ENCODE results near the gene TMEM91.
A peak's percentile ranks its signal among the peaks of the same experiment; 100 is the strongest.

The TMEM91 gene

DNA sequence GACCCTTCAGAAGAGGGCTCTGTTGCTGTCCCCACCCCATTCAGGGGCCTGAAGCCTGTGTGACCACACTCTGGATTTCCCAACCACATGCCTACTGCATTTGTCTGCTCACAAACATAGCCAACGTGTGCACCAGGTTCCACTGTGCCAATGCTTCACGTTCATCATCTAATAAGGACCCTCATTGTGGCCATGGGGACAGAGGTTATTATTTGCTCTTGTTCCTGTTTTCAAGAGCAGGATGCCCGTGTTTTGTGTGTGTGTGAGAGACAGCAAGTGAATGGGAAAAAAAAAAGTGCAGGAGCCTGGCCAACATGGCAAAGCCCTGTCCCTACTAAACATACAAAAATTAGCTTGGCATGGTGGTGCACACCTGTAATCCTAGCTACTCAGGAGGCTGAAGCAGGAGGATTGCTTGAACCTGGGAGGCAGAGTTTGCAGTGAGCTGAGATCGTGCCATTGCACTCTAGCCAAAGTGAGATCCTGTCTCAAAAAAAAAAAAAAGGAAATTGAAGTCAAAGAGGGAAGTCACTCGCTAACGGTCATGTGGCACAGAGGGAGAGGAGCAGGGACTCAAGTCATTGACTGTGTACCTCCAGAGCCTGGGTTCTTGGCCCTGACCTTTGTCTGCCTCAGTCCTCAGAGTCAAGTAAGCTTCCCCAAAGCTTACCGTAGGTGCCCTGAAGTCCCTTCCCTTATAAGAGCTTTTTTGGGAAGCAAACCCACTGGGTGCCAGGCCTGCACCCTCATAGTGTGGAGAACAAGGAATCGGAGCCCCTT is 44.0 kb downstream of the TMEM91 start:
- no peaks in the 10 kb centered on the region for H3K4me1 Mint-ChIP-seq (ENCODE audit: low read depth)
- DNase-seq (ENCODE audit: low spot score), result no peak
- H3K36me3 Mint-ChIP-seq (ENCODE audit: low read depth), result peaks cover 16% of the 10 kb centered on the region
- H3K27me3 Mint-ChIP-seq (ENCODE audit: low read depth), result no peaks in the 10 kb centered on the region
- H3K4me3 Mint-ChIP-seq, result no peak overlapping the region
- H3K27ac Mint-ChIP-seq, result no peak overlapping the region
- no peaks in the 10 kb centered on the region for H3K9me3 Mint-ChIP-seq

DNA sequence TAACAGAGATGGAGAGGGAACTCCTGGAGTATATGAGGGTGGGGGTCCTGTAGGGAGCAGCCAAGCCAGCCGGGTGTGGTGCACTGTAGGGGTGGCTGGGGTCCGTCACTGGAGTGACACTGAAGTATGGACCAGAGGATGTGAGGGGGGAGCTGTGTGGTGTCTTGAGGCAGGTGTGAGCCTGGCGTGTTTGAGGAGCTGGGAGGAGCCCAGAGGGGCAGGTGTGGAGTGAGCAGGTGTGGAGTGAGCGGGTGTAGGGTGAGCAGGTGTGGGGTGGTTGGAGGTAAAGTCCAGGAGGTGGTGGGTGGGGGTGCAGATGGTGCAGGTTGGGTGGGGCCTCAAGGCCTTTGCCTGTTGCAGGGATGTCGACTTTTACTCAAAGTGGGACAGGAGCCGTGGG is 45.0 kb downstream of the TMEM91 start:
- no peaks in the 10 kb centered on the region for H3K9me3 Mint-ChIP-seq
- no peaks in the 10 kb centered on the region for H3K27me3 Mint-ChIP-seq (ENCODE audit: low read depth)
- no peak for DNase-seq (ENCODE audit: low spot score)
- no peak overlapping the region for H3K4me3 Mint-ChIP-seq
- peaks cover 17% of the 10 kb centered on the region for H3K36me3 Mint-ChIP-seq (ENCODE audit: low read depth)
- H3K4me1 Mint-ChIP-seq (ENCODE audit: low read depth), result no peaks in the 10 kb centered on the region
- peak overlapping the region; percentile 5 for H3K27ac Mint-ChIP-seq

DNA sequence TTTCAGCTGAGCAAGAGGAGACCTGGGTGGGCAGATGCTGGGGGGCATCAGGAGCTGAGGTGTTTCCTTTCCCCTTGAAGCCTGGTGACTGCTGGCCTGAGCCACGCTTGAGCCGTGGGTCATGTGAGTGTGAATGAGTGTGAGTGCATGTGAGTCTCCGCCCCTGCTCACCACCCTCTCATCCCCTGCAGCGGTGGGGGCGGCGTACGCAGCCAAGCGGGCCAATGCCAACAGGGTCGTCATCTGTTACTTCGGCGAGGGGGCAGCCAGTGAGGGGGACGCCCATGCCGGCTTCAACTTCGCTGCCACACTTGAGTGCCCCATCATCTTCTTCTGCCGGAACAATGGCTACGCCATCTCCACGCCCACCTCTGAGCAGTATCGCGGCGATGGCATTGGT is 45.6 kb downstream of the TMEM91 start:
- no peak overlapping the region for H3K4me3 Mint-ChIP-seq
- no peak for DNase-seq (ENCODE audit: low spot score)
- peaks cover 17% of the 10 kb centered on the region for H3K36me3 Mint-ChIP-seq (ENCODE audit: low read depth)
- H3K27ac Mint-ChIP-seq, result no peak overlapping the region
- H3K27me3 Mint-ChIP-seq (ENCODE audit: low read depth), result no peaks in the 10 kb centered on the region
- H3K9me3 Mint-ChIP-seq, result no peaks in the 10 kb centered on the region
- peaks cover 3% of the 10 kb centered on the region for H3K4me1 Mint-ChIP-seq (ENCODE audit: low read depth)

DNA sequence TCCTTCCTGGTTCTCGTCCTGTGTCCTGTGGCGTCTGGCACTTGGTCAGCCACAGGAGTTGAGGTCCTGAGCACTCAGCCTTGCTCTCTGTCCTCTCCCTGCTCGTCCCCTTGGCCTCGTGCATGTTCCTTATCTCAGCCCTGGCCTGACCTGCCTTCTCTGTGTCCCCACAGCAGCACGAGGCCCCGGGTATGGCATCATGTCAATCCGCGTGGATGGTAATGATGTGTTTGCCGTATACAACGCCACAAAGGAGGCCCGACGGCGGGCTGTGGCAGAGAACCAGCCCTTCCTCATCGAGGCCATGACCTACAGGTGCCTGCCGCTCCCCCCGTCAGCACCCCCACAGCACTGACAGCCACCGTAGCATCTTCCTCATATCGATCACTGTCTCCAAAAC is 46.1 kb downstream of the TMEM91 start:
- no peak for DNase-seq (ENCODE audit: low spot score)
- Mint-ChIP-seq H3K27ac (no peak overlapping the region), H3K4me3 (no peak overlapping the region), H3K9me3 (no peaks in the 10 kb centered on the region), H3K27me3 (ENCODE audit: low read depth) (no peaks in the 10 kb centered on the region), H3K4me1 (ENCODE audit: low read depth) (peaks cover 5% of the 10 kb centered on the region), H3K36me3 (ENCODE audit: low read depth) (peaks cover 14% of the 10 kb centered on the region)

DNA sequence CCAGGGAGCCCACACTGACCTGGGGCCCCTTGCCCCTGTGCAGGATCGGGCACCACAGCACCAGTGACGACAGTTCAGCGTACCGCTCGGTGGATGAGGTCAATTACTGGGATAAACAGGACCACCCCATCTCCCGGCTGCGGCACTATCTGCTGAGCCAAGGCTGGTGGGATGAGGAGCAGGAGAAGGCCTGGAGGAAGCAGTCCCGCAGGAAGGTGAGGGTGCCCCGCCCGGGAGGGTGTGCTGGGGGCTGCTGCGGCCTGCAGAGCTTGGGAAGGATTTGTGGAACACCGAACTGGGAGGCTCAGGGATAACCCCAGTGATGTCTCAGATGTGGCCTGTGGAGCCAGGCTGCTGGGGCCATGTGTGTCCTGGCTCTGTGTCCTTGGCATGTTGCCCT is 46.6 kb downstream of the TMEM91 start:
- no peak overlapping the region for H3K27ac Mint-ChIP-seq
- DNase-seq (ENCODE audit: low spot score), result no peak
- no peaks in the 10 kb centered on the region for H3K27me3 Mint-ChIP-seq (ENCODE audit: low read depth)
- peaks cover 14% of the 10 kb centered on the region for H3K36me3 Mint-ChIP-seq (ENCODE audit: low read depth)
- no peaks in the 10 kb centered on the region for H3K9me3 Mint-ChIP-seq
- H3K4me3 Mint-ChIP-seq, result no peak overlapping the region
- peaks cover 10% of the 10 kb centered on the region for H3K4me1 Mint-ChIP-seq (ENCODE audit: low read depth)

DNA sequence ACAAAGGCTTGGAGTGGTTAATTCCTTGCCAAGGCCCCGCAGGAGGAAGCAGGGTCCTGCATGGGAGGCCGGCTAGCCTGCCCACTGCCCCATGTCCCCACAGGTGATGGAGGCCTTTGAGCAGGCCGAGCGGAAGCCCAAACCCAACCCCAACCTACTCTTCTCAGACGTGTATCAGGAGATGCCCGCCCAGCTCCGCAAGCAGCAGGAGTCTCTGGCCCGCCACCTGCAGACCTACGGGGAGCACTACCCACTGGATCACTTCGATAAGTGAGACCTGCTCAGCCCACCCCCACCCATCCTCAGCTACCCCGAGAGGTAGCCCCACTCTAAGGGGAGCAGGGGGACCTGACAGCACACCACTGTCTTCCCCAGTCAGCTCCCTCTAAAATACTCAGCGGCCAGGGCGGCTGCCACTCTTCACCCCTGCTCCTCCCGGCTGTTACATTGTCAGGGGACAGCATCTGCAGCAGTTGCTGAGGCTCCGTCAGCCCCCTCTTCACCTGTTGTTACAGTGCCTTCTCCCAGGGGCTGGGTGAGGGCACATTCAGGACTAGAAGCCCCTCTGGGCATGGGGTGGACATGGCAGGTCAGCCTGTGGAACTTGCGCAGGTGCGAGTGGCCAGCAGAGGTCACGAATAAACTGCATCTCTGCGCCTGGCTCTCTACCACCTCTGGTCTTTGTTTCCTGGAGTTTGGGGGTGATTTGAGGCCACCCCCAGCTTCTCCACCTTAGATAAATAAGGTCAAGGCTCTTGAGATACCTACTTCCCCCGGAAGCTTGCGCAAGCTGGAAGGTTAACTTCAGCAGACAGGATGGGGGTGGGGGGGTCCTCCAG is 48.2 kb downstream of the TMEM91 start:
- H3K4me1 Mint-ChIP-seq (ENCODE audit: low read depth), result peaks cover 19% of the 10 kb centered on the region
- H3K4me3 Mint-ChIP-seq, result no peak overlapping the region
- H3K36me3 Mint-ChIP-seq (ENCODE audit: low read depth), result peaks cover 13% of the 10 kb centered on the region
- no peaks in the 10 kb centered on the region for H3K9me3 Mint-ChIP-seq
- DNase-seq (ENCODE audit: low spot score), result no peak
- H3K27ac Mint-ChIP-seq, result no peak overlapping the region
- no peaks in the 10 kb centered on the region for H3K27me3 Mint-ChIP-seq (ENCODE audit: low read depth)

DNA sequence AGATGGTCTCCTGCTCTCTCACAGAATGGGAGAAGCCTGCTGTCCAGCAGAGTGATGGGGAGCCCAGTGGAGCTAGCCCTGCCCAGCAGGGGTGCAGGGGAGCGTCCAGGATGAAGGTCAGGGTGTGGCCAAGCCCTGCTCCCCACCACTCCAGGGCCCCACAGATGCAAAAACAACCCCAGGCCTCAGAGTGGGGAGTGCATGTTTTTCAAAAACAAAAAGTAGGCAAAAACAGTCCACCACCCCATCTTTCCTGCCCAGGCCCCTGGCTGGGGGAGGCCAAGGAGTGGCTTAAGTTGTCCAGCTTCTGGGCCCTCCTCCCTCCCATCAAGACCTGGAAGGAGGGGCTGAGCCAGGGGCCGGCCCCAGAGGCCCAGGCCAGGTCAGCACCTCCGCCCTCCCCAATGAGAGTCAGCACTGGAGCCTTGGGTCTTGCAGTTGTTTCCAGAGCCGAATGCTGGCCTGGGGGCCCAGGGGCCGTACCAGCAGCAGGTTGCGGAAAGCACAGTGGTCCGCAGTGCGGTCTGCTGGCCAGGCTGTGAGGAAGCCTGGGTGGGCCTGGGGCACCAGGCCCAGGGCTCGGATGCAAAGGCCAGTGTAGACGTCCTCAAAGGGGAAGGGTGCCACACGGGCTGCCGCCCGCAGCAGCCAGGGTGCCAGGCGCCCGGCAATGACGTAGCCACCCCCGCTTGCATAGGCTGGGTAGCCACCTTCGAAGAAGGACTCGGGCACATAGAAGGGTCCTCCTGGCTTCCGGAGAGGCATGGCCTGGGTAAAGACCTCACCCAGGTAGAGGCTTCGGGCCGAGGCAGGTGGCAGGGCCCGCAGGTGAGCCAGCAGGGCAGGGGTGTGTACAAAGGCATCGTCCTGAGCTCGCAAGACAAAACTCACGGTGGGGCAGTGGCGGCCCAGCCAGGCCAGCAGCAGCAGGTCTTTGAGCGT is 49.1 kb downstream of the TMEM91 start:
- Mint-ChIP-seq H3K4me3 (no peak overlapping the region), H3K36me3 (ENCODE audit: low read depth) (peaks cover 13% of the 10 kb centered on the region), H3K27ac (peak overlapping the region; percentile 31), H3K9me3 (no peaks in the 10 kb centered on the region), H3K27me3 (ENCODE audit: low read depth) (no peaks in the 10 kb centered on the region), H3K4me1 (ENCODE audit: low read depth) (peaks cover 19% of the 10 kb centered on the region)
- no peak for DNase-seq (ENCODE audit: low spot score)

DNA sequence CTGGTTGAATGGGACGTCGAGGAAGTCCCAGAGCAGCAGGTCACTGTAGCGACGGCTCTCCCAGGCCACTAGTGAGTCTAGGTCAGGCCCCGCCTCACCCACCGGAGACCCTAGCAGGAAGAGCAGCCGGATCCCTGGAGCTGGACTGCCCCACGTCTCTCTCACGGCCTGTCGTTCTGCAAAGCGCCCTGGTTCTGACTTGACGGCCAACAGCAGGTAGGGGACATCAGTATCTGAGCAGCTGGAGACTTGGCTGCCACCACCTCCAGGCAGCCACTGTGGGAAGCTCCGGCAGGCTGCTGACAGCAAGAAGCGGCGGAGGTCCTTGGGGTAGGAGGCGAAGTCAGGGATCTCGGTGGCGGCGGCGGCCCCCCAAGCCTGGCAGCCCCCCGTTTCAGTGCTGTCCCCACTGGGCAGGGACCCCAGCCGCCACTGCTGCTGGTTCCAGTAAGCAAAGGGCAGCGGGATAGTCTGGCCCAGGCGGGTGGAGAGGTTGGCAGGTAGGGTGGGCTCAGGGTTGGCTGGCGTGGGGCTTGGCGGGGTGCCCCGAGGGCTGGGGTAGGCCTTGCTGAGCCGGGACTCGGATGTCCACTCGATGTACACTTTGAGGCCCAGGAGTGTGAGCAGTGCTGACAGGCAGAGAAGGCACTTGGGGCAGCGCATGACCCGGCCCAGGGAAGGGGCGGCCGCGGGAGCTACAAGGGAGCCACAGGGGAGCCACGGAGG is 49.9 kb downstream of the TMEM91 start:
- Mint-ChIP-seq H3K4me1 (ENCODE audit: low read depth) (peaks cover 19% of the 10 kb centered on the region), H3K4me3 (no peak overlapping the region), H3K27me3 (ENCODE audit: low read depth) (no peaks in the 10 kb centered on the region), H3K36me3 (ENCODE audit: low read depth) (peaks cover 12% of the 10 kb centered on the region), H3K27ac (peak overlapping the region; percentile 31), H3K9me3 (no peaks in the 10 kb centered on the region)
- no peak for DNase-seq (ENCODE audit: low spot score)

DNA sequence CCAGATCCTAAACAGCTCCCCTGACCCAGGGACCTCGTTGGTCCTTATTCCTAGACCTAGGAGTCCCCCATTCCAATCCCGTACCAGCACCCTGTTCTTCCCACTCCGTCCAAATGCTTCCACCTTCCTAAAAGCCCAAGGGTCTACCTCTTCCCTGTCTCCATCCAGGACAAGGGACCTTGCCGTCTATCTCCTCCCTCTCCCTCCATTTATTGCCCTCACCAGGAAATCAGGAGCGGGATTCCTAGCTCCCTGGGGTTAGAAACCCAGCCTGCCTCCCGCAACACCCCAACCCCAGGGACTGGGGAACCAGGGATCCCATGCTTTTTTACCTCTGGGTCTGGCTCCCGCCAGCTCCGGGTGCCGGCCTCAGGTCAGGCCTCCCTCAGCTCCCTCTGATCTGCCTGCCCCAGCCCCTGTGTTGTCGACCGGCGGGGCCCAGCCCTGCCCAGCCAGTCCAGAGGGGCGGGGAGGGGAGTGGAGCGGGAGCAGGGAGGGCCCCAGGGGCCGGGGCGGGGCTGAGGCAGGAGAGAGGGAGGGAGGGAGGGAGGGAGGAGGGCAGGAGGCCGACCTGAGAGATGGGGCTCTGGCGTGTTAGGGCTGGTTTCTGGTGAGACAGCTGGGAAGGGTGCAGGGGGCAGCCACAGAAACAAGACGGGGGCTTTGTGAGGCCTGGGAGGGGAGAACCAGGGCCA is 50.8 kb downstream of the TMEM91 start, which contains the start of gene B3GNT8:
Gene B3GNT8, minus strand, starts transcription at position 423 of the 695 bp plus-strand sequence. CDS start 596 bp downstream, outside the sequence.
- peak; percentile 30 for DNase-seq (ENCODE audit: low spot score)

DNA sequence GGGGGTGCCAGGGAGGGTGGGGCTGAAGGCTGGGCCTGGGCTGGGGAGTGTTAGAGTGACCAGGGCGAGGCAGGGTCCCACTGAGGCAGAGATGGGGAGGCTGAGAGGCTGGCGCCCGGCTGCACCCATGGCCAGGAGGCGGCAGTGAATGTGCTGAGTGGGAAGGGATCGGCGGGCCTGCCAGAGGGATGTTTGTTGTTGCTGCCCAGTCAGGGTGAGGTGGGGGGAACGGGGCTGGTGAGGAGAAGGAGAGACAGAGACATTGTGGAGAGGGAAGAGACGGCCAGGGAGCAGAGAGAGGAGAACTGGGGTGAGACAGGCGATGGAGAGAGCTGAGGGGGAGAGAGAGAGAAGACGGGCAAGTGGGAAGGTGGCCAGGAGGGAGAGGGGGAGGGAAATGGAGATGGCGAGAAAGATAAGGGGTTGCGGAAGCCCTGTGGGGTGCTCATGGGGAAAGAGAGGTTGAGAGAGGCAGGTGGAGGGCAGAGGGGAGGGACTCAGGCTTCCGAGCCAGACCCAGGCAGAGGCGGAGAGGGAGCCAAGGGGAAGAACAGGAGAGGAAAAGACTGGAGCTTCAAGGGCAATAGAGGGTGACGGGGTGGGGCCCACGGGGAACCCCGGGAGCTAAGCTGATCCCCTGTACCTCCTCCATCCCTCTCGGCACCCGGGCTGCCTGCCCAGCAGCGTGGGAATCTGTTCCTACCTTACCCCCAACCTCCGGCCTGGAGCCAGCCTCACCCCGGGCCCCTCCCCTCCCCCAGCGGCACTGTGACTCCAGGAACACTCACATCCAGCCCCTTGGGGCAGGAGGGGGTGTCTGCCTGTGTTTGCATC is 51.5 kb downstream of the TMEM91 start:
- Mint-ChIP-seq H3K4me3 (peak overlapping the region; percentile 87), H3K27me3 (ENCODE audit: low read depth) (no peaks in the 10 kb centered on the region), H3K36me3 (ENCODE audit: low read depth) (peaks cover 18% of the 10 kb centered on the region), H3K27ac (peak overlapping the region; percentile 89), H3K9me3 (no peaks in the 10 kb centered on the region), H3K4me1 (ENCODE audit: low read depth) (peaks cover 20% of the 10 kb centered on the region)
- DNase-seq (ENCODE audit: low spot score), result peak; percentile 42

More for the DNA sequence above, 50.8 kb downstream of the TMEM91 start, which contains the start of gene B3GNT8:
- H3K27me3 Mint-ChIP-seq (ENCODE audit: low read depth), result no peaks in the 10 kb centered on the region
- H3K36me3 Mint-ChIP-seq (ENCODE audit: low read depth), result peaks cover 11% of the 10 kb centered on the region
- H3K9me3 Mint-ChIP-seq, result no peaks in the 10 kb centered on the region
- peak within 1 kb of the TSS; percentile 89 for H3K27ac Mint-ChIP-seq
- peaks cover 20% of the 10 kb centered on the region for H3K4me1 Mint-ChIP-seq (ENCODE audit: low read depth)
- H3K4me3 Mint-ChIP-seq, result peak within 1 kb of the TSS; percentile 87

DNA sequence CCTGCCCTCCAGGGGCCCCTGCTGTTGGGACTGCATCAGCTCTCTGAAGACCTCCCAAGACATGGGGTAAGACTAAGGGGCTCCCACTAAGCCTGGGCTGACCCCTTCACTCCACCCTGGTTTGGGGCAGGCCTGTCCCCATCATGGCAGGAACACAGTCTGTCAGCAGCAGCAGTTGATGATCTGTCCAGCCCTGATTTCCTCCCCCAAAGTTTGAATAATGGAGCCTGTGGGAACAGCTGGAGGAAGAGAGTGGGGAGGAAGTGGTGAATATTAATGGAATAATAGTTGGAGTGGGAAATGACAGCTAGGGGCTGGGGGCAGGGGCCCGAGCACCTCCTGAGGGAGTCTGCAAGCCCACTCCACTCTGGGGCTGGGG is 52.1 kb downstream of the TMEM91 start:
- H3K36me3 Mint-ChIP-seq (ENCODE audit: low read depth), result peaks cover 18% of the 10 kb centered on the region
- no peaks in the 10 kb centered on the region for H3K27me3 Mint-ChIP-seq (ENCODE audit: low read depth)
- H3K27ac Mint-ChIP-seq, result peak overlapping the region; percentile 21
- H3K9me3 Mint-ChIP-seq, result no peaks in the 10 kb centered on the region
- peaks cover 20% of the 10 kb centered on the region for H3K4me1 Mint-ChIP-seq (ENCODE audit: low read depth)
- DNase-seq (ENCODE audit: low spot score), result no peak
- H3K4me3 Mint-ChIP-seq, result peak overlapping the region; percentile 87

DNA sequence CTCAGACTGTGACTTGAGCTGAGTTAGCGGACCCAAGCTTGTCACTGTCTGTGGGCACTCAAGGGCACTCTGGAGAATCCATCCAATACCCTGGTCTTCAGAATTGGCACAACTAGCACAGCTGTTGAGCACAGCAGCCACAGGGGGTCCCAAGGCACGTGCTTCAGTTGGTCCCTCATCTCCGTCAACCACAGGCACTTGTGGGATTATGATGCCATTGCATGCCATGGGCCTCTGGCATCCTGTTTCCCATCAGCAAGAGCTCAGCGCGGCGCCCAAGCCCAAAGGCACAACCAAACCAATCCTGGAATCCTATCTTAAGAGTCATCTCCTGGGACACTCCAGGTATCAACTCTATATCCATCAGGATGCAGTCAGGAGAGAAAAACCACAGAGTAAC is 54.6 kb downstream of the TMEM91 start:
- H3K9me3 Mint-ChIP-seq, result no peaks in the 10 kb centered on the region
- H3K4me1 Mint-ChIP-seq (ENCODE audit: low read depth), result peaks cover 22% of the 10 kb centered on the region
- H3K36me3 Mint-ChIP-seq (ENCODE audit: low read depth), result peaks cover 17% of the 10 kb centered on the region
- H3K4me3 Mint-ChIP-seq, result no peak overlapping the region
- no peaks in the 10 kb centered on the region for H3K27me3 Mint-ChIP-seq (ENCODE audit: low read depth)
- H3K27ac Mint-ChIP-seq, result no peak overlapping the region
- DNase-seq (ENCODE audit: low spot score), result no peak
